ENCODE data around the gene SETD7.

SETD7 gene

GRCh38 chr4:139501527-139501926 is 54.5 kb downstream of the SETD7 start:
- no peak for TF ChIP-seq CTCF (IDR thresholded peaks at IDR 0.05)

GRCh38 chr4:139501117-139501516 is 54.9 kb downstream of the SETD7 start:
- no peak for TF ChIP-seq CTCF (IDR thresholded peaks at IDR 0.05)

- no peak for TF ChIP-seq CTCF (IDR thresholded peaks at IDR 0.05)
These were observed 56.8 kb downstream of the SETD7 start for GRCh38 chr4:139499186-139499585.

GRCh38 chr4:139493176-139493575 is 62.8 kb downstream of the SETD7 start:
- no peak for TF ChIP-seq CTCF (IDR thresholded peaks at IDR 0.05)

- no peak for TF ChIP-seq CTCF (IDR thresholded peaks at IDR 0.05)
These were observed 63.6 kb downstream of the SETD7 start for GRCh38 chr4:139492429-139492828.

GRCh38 chr4:139489638-139490037 is 66.4 kb downstream of the SETD7 start:
- TF ChIP-seq CTCF (IDR thresholded peaks at IDR 0.05), result no peak

GRCh38 chr4:139488442-139488841 is 67.6 kb downstream of the SETD7 start:
- TF ChIP-seq CTCF (IDR thresholded peaks at IDR 0.05), result no peak

GRCh38 chr4:139484783-139485311 is 71.2 kb downstream of the SETD7 start:
- TF ChIP-seq CTCF (IDR thresholded peaks at IDR 0.05), result no peak

All from LNCAP (cell line).